Gastrocnemius medialis (tissue), 4 donors: ENCODE results near the gene POLR3H. TPM values are rescaled to one million over a fixed set of nuclear protein-coding genes. Genes with fewer than 3 reads are reported as not detected.

Experiments used
- ATAC-seq, 2 donors: fragments of 150-250 bp; one replicate each; pipeline ENCODE4 v1.9.1; 2016
- DNase-seq, 2 donors: peaks; one replicate each; pipeline ENCODE4 v3.0.0-alpha.2; 2019
- H3K27ac ChIP-seq, 4 donors: fragments of 200-600 bp; sonication (generic); 1 replicate in 1 of 4; 2 replicates in 3 of 4; pipeline ENCODE4 v1.5.1; 2016 to 2018; ENCODE audit warnings: mild to moderate bottlenecking in 2 of 4, moderate library complexity in 1 of 4
- H3K27me3 ChIP-seq, 3 donors: fragments of 200-600 bp; sonication (generic) in 2 of 3; 1 replicate in 1 of 3; 2 replicates in 2 of 3; pipeline versions ENCODE4 v1.5.1 to v1.6.0; 2016 to 2019; ENCODE audit warnings: mild to moderate bottlenecking in 1 of 3, moderate library complexity in 1 of 3
- H3K36me3 ChIP-seq, 2 donors: fragments of 200-600 bp; sonication (generic) in 1 of 2; one replicate each; pipeline ENCODE4 v1.5.1; 2017 to 2018
- H3K4me1 ChIP-seq, 2 donors: fragments of 200-600 bp; sonication (generic) in 1 of 2; one replicate each; pipeline ENCODE4 v1.5.1; 2016 to 2017; ENCODE audit warnings: mild to moderate bottlenecking in 2 of 2
- H3K4me3 ChIP-seq, 4 donors: fragments of 200-600 bp; sonication (generic) in 3 of 4; 1 replicate in 1 of 4; 2 replicates in 3 of 4; pipeline ENCODE4 v1.5.1; 2016 to 2019; ENCODE audit warnings: mild to moderate bottlenecking in 2 of 4
- H3K9me3 ChIP-seq, 3 donors: fragments of 200-600 bp; sonication (generic) in 2 of 3; 1 replicate in 1 of 3; 2 replicates in 2 of 3; pipeline ENCODE4 v1.5.1; 2016 to 2019
- CTCF ChIP-seq, 5 experiments: fragments of 450-650 bp in 3 of 5; fragments of 200-600 bp in 2 of 5; sonication (generic) in 2 of 5; IDR thresholded peaks in 4 of 5; conservative IDR thresholded peaks in 1 of 5; 1 replicate in 4 of 5; 2 replicates in 1 of 5; pipeline ENCODE4 v1.5.1; 2016 to 2019; ENCODE audit warnings: antibody characterized with exemption in 5 of 5, mild to moderate bottlenecking in 3 of 5, moderate library complexity in 3 of 5
- POLR2A ChIP-seq, 2 donors: fragments of 450-650 bp; IDR thresholded peaks; one replicate each; pipeline ENCODE4 v1.6.1; 2017; ENCODE audit warnings: antibody characterized with exemption in 2 of 2, mild to moderate bottlenecking in 2 of 2, moderate library complexity in 2 of 2
- in situ Hi-C, 4 donors: fragments of 200-750 bp; cut with MboI; loops; one replicate each; pipeline versions ENCODE4 v1.15.0 to v1.8.0; 2017; ENCODE audit warnings: low sequenced_read_pairs in 4 of 4
- intact Hi-C: fragments of 100-400 bp; cut with DNase I; formaldehyde crosslinking; loops from one replicate; pipeline ENCODE4 v1.15.1; 2023; ENCODE audit warnings: low total_unique reads
- total RNA-seq, 4 donors: library from RNA; depleted of rRNA; stranded (reverse); fragments of >200 nt; gene quantifications; one replicate each; pipeline versions ENCODE4 v1.1.0 to v1.2.3, GENCODE V29; 2016

POLR3H gene
- total RNA-seq, 4 donors from 2014 or later: 5.7 to 11.0 (median 6.9) TPM

GRCh38 chr22:41556561-41556960 is 12.3 kb upstream of the POLR3H start:
- Histone ChIP-seq H3K27me3 (peaks cover 2 to 15% (median 6%) of the 10 kb centered on the region in 3 donors), H3K4me1 (no peaks in the 10 kb centered on the region), H3K36me3 (no peaks in the 10 kb centered on the region), H3K27ac (no peak overlapping the region), H3K4me3 (no peak overlapping the region), H3K9me3 (no peaks in the 10 kb centered on the region)
- ATAC-seq (no peak), DNase-seq (no peak)
- no peak for TF ChIP-seq CTCF (IDR thresholded peaks at IDR 0.05 in 4 of 5, conservative IDR thresholded peaks at IDR 0.05 in 1 of 5)
- TF ChIP-seq POLR2A (IDR thresholded peaks at IDR 0.05): no peak
- intact Hi-C loops (no loop called here), in situ Hi-C loops (no loop called here)

- in situ Hi-C loops (no loop called here), intact Hi-C loops (no loop called here)
- Histone ChIP-seq H3K27ac (no peak overlapping the region), H3K27me3 (peaks cover 2 to 16% (median 6%) of the 10 kb centered on the region in 3 donors), H3K9me3 (no peaks in the 10 kb centered on the region), H3K4me3 (no peak overlapping the region), H3K4me1 (no peaks in the 10 kb centered on the region), H3K36me3 (no peaks in the 10 kb centered on the region)
- ATAC-seq (no peak), DNase-seq (no peak)
- TF ChIP-seq CTCF (IDR thresholded peaks at IDR 0.05 in 4 of 5, conservative IDR thresholded peaks at IDR 0.05 in 1 of 5) (no peak), POLR2A (IDR thresholded peaks at IDR 0.05) (no peak)
These were observed 11.2 kb upstream of the POLR3H start for GRCh38 chr22:41555325-41555982.

- intact Hi-C loops (no loop called here), in situ Hi-C loops (no loop called here)
- ATAC-seq: no peak
These were observed 7.8 kb upstream of the POLR3H start for GRCh38 chr22:41551877-41552582.

GRCh38 chr22:41550952-41551491 is 6.8 kb upstream of the POLR3H start:
- no peak overlapping the region for H3K27ac ChIP-seq
- no peak overlapping the region for H3K4me3 ChIP-seq
- DNase-seq: no peak
- TF ChIP-seq CTCF (IDR thresholded peaks at IDR 0.05 in 4 of 5, conservative IDR thresholded peaks at IDR 0.05 in 1 of 5) (no peak), POLR2A (IDR thresholded peaks at IDR 0.05) (no peak)
- H3K4me1 ChIP-seq: no peaks in the 10 kb centered on the region
- no peak for ATAC-seq
- intact Hi-C loops (no loop called here), in situ Hi-C loops (no loop called here)
- H3K36me3 ChIP-seq: no peaks in the 10 kb centered on the region
- no peaks in the 10 kb centered on the region for H3K9me3 ChIP-seq
- peaks cover 0 to 2% (median 0%) of the 10 kb centered on the region in 3 donors for H3K27me3 ChIP-seq

More at GRCh38 chr22:41551877-41552582, 7.8 kb upstream of the POLR3H start:
- Histone ChIP-seq H3K9me3 (no peaks in the 10 kb centered on the region), H3K4me3 (no peak overlapping the region), H3K36me3 (no peaks in the 10 kb centered on the region), H3K27me3 (peaks cover 0 to 6% (median 0%) of the 10 kb centered on the region in 3 donors), H3K27ac (no peak overlapping the region), H3K4me1 (no peaks in the 10 kb centered on the region)
- DNase-seq: no peak
- TF ChIP-seq POLR2A (IDR thresholded peaks at IDR 0.05) (no peak), CTCF (IDR thresholded peaks at IDR 0.05 in 4 of 5, conservative IDR thresholded peaks at IDR 0.05 in 1 of 5) (no peak)
